NCI-H2196 treated with DMSO at 0.1 percent for 48 hours (cell line): ENCODE results near the gene STXBP5L.
"Not testable (repeated sequence)": the region's sequence is repeated elsewhere in the genome, so short reads cannot be mapped to it uniquely, and the experiment has no call there.

Experiments used
- DNase-seq: peaks from one replicate; lab custom pipeline; 2025; ENCODE audit not compliant: unreplicated experiment; lab: John Stamatoyannopoulos, UW

Gene STXBP5L

DNA sequence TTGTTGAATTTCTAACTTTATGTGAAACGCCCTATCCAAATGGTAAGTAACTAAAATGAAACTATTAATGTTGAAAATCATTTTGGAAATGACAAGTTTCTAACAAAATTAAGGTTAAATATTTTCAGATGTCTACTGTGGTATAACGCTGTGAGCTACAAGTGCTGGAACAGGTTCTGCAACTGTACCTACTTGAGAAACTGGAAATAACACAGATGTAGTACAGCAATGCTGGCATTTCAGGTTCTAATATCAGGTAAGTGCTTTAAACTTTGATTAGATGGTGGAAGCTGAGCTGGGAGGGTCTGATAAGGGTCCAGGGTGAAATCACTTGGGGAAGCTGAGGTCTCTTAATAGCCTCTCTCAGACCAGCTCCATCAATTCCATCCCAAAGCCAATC, 315.1 kb downstream of the STXBP5L start:
- DNase-seq, result no peak

DNA sequence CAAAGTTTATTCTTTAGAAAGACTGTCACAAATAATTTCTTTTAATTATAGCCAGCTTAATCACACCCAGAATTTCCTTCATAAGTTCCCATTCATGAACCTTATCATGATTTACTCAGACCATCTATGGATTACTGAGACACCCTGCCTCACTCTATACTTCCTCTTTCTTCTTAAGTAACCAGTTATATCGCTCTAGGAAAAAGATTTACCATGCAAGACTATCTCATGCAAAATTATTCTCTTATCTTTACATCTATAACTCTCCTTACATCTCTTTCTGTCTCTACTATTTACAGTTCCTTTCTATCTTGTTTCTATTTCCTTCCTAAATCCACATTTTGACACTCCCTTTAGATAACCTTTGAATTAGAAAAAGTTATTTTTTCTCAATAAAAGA, 321.0 kb downstream of the STXBP5L start:
- no peak for DNase-seq

DNA sequence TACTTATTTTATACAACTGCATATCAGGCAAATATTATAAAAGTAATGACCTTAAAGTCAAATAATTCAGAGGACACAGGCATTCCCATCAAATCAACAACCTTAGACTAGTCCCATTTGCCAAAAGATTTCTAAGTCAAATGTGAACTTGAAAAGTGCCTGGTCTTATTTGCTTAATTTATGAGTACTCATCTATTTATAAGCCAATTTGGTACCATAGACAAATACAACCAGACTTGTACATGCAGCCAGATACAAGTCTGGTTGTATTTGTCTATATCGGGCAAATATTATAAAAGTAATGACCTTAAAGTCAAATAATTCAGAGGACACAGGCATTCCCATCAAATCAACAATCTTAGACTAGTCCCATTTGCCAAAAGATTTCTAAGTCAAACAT, 322.2 kb downstream of the STXBP5L start:
- not testable (repeated sequence) for DNase-seq

DNA sequence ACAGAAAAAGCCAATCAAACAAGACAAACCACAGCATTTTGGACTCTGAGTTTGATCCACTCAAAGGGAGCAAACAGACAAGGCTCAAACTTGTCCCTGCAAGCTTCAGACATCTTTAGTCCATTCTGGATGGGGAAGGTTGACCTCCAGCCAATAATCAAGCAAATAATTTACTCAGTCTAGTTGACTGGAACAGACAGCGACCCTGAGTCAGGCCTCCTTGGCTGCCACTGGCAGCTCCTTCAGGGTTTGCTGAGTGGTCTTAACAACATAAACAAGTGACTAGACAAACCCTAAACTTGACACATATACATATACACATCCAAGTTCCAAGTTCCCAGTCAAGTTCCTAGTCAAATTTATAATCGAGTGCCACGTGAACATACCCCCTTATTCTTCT, 323.9 kb downstream of the STXBP5L start:
- DNase-seq, result no peak

DNA sequence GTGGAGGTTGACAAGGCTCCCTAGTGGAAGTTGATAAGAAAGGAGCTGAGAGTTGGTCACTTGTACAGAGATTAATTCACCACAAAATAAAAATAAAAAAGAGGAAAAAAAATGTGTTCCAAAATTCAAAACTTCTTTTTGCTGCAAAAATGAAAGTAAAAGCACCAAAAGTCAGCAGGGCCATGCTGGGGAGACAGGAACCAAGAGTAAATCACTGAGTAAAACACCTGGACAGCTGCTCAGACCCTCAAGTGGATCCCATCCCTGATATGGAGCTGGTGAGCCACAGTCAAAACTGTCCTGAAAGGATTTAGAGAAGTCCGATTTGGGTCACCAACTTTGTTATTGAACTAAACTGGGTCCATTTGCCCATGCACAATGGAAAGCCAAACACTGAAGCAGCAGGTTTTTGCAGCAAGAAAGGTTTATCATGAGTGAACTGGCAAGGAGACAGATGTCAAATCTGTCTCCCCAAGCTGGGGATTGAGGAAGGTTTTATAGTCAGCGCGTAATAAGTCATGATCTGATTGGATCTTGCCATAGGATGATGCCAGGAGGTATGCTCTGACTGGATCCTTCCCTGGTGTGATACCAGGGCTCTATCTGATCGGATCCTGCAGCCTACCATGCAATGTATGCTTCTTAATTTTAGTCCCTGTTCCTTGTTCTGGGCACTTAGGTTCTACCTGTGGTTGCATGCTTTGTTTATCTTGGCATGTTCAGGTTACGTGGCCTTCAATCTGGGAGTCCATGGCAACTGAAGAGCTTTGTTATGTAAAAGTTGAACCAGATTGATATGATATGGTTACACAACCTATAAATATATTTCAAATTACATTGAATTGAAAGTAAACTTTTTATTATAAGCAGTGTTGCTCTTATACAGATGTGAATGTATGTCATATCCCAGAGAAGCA, 324.6 kb downstream of the STXBP5L start:
- DNase-seq, result peak; percentile 4

DNA sequence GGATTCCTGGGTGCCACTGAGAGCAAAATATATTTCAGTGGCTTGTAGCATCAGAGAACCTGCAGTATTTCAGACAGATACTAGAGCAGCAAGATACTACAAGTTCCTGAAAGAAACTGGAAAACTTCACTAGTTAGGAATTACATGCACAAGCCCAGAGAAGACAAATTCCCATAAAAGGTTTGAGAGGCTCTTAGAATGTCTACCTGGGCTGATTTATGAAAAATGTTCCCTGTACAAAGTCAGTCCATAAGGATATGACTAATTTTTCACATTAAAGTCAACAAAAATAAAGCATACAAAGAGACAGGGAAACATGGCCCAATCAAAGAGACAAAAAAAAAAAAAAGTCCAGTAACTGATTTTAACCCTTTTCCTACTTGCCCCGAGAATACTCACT, 335.2 kb downstream of the STXBP5L start:
- DNase-seq, result no peak

DNA sequence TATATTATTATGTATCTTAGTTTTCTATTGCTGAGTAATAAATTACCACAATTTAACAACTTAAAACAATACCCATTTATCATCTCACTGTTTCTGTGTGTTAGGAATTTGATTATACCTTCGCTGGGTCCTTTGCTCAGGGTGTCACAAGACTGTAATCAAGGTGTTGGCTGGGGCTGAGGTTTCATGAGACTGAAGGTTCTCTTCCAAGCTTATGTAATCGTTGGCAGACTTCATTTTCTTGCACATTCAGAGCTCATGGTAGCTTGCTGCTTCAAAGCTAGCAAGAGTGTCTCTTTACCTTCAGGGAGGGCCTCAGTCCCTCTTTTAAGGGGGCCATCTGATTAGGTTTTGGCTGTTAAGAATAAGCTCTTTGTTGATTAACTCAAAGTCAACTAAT, 344.7 kb downstream of the STXBP5L start:
- DNase-seq, result no peak

DNA sequence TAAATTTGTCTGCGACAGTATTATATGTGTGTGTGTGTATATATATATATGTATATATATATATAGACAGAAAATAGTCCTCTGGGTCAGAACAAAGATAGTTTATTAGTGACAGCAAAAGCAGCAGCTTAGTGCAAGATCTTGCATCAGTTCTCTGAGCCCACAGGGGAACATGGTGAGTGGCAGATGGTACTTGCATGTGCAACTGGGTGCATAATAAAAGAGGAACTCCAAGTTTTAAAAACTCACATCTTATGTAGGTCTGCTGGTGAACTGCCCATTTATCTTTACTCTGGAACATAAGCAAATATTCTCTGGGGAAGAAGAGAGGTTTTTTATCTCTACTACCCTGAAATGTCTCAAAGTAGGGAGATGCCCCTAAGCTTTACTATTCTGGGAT, 361.4 kb downstream of the STXBP5L start:
- no peak for DNase-seq

DNA sequence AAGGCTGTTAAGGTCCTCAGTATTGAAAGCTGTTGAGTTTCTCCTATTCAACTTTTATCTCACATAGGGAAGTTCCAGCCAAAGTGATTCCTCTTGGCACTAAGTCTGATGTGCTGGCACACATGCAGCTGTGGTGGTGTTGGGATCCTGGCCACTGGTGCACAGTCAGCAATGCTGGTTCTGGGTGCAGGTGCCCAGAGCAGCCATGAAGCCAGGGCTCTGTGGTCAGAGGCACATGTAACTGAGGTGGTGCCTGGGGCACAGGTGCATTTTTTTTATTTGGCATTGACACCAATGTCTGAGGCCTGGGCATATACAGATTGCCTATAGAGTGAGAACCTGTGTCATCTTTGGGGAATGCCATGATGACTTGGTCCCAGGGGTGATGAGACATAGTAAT, 366.4 kb downstream of the STXBP5L start:
- no peak for DNase-seq

DNA sequence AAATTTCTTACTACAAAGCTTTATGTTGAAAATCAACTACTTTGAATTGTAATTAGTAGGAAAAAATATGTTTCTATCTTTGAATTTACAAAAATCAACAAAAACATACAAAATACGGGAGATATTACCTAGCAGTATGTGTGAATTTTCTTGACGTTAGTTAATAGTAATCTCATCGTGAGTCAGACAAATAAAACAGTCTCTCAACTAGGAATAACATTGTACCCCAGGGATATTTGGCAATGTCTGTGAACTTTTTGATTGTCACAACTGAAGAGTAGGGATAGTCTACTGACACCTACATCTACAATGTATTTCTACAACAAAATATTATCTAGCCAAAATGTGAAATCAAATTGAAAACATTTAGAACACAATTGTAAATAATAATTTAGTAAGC, 387.4 kb downstream of the STXBP5L start:
- no peak for DNase-seq

DNA sequence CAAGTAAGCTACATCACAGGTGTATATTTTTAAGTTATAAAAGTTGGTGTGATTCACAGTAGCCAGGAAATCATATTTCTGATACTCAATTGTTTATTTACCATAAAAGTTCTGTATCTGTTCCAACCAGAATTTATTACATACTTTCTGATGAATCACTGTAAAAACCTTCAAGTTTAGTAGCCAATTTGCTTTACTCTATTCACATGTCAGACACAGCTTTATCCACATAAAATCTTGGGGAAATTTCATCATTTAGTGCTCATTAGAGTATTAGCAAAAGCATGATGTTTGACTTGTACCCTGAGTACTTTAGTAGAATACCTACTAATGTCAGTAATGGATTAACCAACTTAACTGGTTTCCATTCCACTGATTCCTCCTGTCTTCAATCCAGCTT, 388.0 kb downstream of the STXBP5L start:
- no peak for DNase-seq

DNA sequence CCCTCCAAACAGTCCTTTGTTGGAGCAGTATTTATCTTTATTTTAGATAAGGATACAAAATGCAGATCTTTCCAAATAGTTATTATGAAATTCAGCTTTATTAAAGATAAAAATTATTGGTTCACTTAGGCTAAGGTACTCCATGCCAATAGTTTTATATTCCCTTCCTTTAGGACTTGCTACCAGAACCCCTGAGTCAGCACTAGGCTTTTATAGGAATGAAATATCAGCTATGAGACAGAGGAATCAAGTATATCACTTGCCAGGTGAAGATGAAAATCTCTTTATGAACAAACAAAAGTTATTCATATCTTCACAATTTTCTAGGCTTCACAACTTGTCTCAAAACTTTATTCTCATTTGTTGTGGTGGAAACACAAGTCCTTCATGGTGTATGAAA, 416.3 kb downstream of the STXBP5L start:
- DNase-seq, result no peak

DNA sequence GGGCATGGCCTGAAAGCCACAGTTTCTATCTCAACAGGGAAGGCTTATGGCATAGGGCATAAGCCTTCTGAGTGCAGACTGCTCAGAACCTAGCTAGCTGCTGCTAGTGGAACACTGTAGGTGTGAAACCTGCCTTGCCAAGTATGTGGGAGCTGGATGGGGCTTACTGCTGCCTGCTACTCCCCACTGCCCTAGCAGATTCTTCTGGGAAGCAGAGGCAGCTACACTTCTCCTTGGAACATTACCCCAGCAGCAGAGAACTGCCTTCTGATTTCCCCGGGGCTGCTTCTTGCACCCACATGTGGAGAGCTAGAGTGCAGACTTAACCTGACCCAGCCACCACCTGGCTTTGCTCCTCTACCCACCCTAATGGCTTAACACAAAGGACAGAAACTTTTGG, 422.1 kb downstream of the STXBP5L start:
- DNase-seq, result no peak

DNA sequence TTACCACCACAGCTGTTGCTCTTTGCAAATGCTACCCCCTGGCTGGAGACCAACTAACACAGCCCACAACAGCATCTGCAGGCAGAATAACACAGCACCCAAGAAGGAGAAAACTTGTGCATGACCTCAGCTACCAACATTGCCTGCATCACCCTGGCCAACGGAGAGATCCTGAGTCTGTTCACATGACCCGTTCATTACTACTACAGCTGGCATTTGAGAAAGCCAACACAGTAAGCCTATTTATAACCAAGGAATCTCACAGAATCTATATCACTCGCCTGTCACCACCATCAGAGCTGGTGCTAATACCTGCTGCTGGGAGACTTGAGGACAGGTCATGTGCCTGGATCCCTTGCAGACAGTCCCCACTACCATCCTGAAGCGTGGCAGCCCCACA, 422.6 kb downstream of the STXBP5L start:
- DNase-seq, result no peak

DNA sequence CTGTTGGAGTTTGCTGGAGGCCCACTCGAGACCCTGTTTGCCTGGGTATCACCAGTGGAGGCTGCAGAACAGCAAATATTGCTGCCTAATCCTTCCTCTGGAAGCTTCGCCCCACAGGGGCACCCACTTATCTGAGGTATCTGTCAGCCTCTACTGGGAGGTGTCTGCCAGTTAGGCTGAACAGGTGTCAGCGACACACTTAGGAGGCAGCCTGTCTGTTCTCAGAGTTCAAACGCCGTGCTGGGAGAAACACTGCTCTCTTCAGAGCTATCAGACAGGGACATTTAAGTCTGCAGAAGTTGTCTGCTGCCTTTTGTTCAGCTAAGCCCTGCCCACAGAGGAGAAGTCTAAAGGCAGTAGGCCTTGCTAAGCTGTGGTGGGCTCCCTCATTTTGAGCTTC, 448.0 kb downstream of the STXBP5L start:
- DNase-seq, result not testable (repeated sequence)

DNA sequence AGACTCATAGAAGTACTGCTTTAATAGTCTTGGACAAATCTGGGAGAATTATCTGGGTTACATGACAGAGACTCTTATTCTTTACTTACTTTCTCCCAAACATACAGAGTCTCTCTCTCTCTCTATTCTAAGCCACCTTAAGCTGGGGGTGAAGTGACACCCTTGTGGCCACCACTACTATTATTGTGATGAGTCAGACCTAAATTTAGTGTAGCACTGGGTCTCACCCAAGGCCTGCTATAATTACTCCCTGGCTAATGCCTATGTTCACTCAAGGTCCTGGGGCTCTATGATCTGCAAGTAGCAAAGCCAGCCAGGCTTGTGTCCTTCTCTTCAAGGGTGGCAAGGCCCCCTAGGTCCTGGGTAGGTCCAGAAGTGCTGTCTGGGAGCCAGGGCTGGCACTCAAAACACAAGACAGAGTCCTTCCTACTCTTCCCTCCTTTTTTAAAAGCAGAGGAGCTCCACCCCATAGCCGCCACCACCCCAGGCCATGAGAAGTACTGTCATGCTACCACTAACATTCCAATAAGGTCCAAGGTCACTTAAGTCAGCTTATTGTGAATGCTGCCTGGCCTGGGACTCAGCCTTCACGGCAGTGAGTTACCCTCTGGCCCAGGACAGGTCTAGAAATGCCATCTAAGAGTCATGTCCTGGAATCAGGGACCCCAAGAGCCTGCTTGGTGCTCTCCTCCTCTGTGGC, 454.2 kb downstream of the STXBP5L start:
- DNase-seq, result no peak

DNA sequence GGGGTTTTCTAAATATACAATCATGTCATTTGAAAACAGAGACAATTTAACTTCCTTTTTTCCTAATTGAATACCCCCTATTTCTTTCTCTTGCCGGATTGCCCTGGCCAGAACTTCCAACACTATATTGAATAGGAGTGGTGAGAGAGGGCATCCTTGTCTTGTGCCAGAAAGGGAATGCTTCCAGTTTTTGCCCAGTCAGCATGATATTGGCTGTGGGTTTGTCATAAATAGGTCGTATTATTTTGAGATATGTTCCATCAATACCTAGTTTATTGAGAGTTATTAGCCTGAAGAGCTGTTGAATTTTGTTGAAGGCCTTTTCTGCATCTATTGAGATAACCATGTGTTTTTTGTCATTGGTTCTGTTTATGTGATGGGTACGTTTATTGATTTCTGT, 480.3 kb downstream of the STXBP5L start:
- not testable (repeated sequence) for DNase-seq

DNA sequence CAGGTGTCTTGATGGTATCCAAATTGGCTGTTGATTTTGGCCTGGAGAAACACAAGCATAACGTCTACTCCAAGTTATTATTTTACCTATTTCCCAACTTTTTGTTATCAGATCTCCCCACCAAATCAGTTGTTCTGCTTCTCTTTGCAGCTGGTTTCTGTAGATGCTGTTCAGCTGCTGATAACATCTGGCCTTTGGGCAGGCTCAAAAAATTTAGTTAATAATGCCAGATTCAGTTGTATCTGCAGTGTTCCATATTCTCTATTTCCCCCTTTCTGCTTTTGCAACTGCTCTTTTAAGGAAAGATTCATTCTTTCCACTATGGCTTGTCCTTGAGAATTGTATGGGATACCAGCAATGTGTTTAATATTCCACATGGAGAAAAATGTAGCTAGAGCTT, 488.0 kb downstream of the STXBP5L start:
- not testable (repeated sequence) for DNase-seq

DNA sequence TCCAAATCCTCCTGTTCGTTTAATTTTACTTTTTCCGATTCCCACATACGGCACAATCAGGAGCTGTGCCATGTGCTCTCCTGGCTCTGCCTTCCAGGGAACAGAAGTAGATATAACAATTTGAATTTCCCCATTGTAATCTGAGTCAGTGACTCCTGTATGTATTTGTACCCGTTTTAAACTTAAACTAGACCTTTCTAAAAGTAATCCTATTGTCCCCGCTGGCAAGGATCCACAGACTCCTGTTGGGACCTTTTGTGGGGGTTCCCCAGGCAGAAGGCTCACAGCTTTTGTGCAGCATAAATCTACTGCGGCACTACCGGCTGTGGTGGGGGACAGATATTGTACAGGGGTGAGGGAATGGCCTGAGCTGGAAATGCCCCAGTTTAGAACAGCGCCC, 490.0 kb downstream of the STXBP5L start:
- DNase-seq, result not testable (repeated sequence)

DNA sequence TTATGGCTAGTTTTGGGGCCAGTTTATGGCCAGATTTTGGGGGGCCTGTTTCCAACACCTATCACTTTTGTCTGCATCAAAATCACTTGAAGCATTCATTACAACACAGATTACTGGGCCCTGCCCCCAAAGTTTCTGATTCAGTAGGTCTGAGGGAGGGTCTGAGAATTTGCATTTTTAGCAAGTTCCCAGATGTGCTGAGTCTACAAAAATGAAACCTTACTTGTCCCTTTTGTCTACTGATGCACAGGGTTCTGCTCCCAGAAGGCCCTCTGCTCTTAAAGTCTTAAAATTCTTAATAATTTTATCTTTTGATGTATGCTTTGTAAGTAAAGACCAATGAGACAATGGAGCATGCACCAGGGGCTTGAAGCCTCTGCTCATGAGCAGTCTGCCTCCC, 491.8 kb downstream of the STXBP5L start:
- DNase-seq, result no peak

DNA sequence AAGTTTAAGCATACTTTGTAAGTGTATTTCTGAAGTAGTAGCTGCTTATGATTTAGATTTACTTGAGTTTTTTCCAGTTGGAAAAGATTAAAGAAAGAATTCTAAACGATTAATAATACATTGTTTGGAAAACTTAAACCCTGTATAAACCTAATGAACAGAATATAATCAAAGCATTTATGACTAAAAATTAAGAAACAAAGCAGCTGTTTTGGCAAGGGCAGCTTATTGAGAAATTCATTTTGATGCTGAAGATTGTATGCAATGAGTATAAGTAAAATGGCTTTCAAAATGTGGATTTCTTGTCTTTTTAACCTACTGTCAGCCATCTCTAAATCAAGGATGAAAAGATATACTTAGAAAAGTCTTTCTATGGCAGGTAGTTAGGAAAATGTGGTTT, 497.6 kb downstream of the STXBP5L start:
- no peak for DNase-seq

DNA sequence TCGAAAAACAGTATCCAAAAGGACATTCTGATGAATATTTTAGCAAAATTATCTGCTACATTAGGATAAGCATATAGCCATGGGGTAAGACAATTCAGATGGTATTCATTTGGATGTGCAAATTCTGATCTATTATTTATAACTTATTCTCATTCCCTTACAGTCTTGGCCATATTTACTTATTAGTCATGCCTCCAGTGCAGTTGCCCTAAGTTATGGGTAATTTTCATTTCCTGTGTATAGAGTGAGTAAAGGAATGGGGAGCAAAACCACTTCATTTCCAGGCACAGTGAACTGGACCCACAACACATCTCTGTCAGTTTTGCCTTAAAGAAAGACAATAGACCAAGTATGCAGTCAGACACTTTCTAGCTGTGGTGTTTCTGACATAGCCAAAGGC, 503.5 kb downstream of the STXBP5L start:
- DNase-seq, result no peak
